Cardiac septum (tissue), 1 donor: ENCODE results near the gene C19orf85. TPM values are rescaled to one million over a fixed set of nuclear protein-coding genes. Genes with fewer than 3 reads are reported as not detected.

Experiments used
- DNase-seq: peaks from one replicate; pipeline ENCODE4 v3.0.0-alpha.2; 2020; ENCODE audit warnings: low spot score
- intact Hi-C: fragments of 100-400 bp; cut with DNase I; formaldehyde crosslinking; loops from one replicate; pipeline ENCODE4 v1.14.0; 2022
- total RNA-seq: library from RNA; stranded (reverse); fragmentation: NEBNext Ultra II Directional; extraction: Animal tissue kit (Norgen Biotek cat#: 25700); gene quantifications from one replicate; pipeline ENCODE4 v1.2.1, GENCODE V29; 2021
- donor health status: DM: no; HTN: no; CAD: no.

C19orf85 gene
- total RNA-seq, 1 donor from 2014 or later: not detected

DNA sequence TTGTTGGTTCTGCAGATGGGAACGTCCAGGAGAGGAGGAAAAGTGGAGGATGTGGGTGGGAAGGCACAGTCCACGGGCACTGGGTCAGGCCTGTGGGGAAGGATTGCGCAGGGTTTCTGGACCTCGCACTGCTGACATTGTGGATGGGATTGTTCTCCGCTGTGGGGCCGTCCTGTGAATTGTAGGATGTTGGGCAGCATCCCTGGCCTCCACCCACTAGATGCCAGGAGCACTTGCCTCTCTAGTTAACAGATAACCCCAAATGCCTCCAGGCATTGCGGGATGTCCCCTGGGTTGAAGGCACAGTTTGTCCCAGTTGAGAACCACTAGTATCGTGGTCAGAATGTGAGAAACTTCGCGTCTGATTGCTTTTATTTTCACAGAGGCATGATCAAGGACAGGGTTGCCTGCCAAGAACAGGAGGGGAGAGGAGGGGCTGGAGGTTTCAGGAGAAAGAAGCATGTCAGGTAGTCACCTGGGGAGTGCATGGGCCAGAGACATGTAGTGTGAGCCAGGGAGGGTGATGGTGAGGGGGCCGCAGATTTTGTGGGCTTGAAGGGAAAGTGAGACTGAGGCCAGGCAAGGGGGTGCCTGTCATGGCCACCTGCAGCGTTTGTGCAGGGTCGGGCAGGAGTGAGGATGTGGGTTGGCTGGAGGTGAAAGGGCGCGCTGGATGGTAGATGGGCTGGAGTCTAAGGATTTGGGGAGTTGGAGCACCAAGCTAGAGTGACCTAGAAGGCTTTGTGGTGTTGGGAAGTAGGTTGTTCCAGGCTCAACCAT lies 15.1 kb upstream of the C19orf85 start:
- no peak for DNase-seq
- intact Hi-C loops: no loop called here

GRCh38 chr19:55479045-55479444 lies 14.5 kb upstream of the C19orf85 start:
- intact Hi-C loops: no loop called here
- DNase-seq: no peak

DNA sequence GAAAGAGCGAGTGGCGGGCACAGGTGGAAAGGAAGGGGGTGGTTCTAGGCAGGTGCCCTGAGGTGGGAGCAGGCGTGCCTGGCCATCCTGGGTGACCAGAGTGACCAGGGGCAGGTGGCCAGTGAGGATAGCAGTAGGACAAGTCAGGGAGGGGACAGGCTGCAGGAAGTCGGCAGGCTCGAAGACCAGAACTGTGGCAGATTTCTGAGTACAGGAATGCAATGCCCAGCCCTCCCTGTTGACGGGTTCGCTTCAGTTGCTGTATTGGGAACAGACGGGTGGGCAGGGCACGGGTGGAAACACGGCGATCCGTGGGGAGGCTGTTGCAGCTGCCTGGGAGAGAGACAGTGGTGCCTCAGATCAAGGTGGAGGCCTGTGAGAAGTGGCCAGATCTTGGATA lies 13.8 kb upstream of the C19orf85 start:
- no peak for DNase-seq
- intact Hi-C loops: no loop called here

- intact Hi-C loops: loop anchor here (2.0 kb wide), 1 partner anchor 123 kb away; the partner anchor contains the start of gene ZNF524
- DNase-seq: no peak
Observed at GRCh38 chr19:55477905-55478304, 13.4 kb upstream of the C19orf85 start.

GRCh38 chr19:55476100-55476775 lies 11.7 kb upstream of the C19orf85 start, which contains the start of gene ZNF628:
ZNF628 (plus strand) TSS chr19:55476617; CDS start chr19:55479911, 3,294 bp downstream.
- peak; percentile 99 for DNase-seq
- intact Hi-C loops: loop anchor here (2.0 kb wide), 1 partner anchor 125 kb away; the partner anchor contains the start of gene ZNF524

GRCh38 chr19:55474269-55475265 lies 10.0 kb upstream of the C19orf85 start:
- no peak for DNase-seq
- intact Hi-C loops: no loop called here

GRCh38 chr19:55473225-55474012 lies 8.9 kb upstream of the C19orf85 start:
- no peak for DNase-seq
- intact Hi-C loops: no loop called here

- intact Hi-C loops: no loop called here
- no peak for DNase-seq
Observed at GRCh38 chr19:55472463-55472862, 7.9 kb upstream of the C19orf85 start.

DNA sequence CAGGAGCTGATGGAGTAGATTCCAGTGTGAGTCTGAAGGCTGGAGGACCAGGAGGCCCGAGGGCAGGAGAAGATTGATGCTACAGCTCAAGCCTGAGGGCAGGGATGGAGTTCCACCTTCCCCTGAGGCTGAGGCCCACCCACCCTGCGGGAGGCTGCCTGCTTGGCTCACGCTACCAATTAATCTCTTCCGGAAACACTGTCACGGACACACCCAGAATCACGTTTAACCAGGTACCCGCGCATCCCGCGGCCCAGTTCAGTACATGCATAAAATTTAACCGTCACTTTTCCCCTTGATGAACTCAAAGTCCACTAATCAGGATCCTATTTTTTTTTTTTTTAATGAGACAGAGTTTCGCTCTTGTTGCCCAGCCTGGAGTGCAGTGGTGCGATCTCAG lies 6.7 kb upstream of the C19orf85 start:
- DNase-seq: no peak
- intact Hi-C loops: no loop called here

DNA sequence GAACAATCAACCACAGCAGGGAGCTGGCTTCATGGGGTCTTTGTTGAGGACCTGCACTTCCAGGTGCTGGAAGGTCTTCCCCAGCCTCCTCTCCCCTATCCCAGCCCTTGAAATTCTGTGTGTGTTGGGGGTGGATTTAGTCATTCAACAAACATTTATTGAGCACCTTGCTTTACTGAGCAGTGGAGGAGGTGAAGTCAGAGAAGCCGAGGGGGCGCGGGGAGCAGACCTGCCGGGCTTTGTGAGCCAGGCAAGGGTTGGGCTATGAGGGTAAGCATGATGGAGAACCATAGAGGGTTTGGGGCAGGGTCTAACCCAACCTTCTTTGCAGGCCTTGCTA lies 3.5 kb upstream of the C19orf85 start:
- DNase-seq: no peak
- intact Hi-C loops: no loop called here

GRCh38 chr19:55467236-55468053 lies 2.9 kb upstream of the C19orf85 start:
- intact Hi-C loops: loop anchor here (1.0 kb wide), 1 partner anchor 37 kb away; no protein-coding TSS in a partner anchor
- no peak for DNase-seq

DNA sequence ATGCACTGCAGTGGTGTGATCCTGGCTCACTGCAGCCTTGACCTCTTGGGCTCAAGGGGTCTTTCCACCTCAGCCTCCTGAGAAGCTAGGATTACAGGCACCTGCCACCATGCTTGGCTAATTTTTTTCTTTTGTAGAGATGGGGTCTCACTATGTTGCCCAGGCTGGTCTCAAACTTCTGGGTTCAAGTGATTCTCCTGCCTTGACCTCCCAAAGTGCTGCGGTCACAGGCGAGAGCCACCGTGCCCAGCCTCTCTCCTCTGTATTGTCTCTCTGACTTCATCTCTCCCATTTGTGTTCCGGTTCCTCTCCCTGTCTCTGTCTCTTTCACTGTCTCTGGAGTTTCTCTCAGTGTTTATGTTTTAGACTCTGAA lies 1.7 kb upstream of the C19orf85 start:
- no peak for DNase-seq
- intact Hi-C loops: no loop called here

- no peak for DNase-seq
- intact Hi-C loops: no loop called here
Observed at GRCh38 chr19:55465460-55466240, 1.1 kb upstream of the C19orf85 start.

- intact Hi-C loops: loop anchor here (5.0 kb wide), 1 partner anchor 57 kb away; the partner anchor contains the start of gene UBE2S
- no peak for DNase-seq
Observed at GRCh38 chr19:55464039-55464661, 401 bp downstream of the C19orf85 start.

DNA sequence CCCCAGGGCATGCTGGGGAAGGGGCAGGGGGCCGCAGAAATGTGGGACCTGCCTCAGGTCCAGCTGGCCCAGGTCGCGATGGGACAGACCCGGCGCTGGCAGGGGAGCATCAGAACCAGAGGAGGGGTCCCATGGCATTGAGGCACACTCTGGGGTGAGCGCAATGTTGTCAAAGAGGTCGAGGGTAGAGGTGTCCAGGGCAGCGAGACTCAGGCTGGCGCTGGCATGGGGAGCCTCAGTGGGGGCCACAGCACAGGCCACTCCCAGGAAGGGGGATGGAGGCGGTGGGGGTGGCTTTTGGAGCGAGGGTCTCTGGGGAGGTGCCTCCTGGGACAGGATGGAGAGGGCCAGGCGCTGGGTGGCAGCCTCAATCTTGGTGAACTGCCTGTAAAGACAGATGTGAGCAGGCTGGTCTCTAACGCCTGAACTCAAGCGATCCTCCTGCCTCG lies 944 bp downstream of the C19orf85 start:
- no peak for DNase-seq
- intact Hi-C loops: loop anchor here (5.0 kb wide), 1 partner anchor 56 kb away; the partner anchor contains the start of gene UBE2S

DNA sequence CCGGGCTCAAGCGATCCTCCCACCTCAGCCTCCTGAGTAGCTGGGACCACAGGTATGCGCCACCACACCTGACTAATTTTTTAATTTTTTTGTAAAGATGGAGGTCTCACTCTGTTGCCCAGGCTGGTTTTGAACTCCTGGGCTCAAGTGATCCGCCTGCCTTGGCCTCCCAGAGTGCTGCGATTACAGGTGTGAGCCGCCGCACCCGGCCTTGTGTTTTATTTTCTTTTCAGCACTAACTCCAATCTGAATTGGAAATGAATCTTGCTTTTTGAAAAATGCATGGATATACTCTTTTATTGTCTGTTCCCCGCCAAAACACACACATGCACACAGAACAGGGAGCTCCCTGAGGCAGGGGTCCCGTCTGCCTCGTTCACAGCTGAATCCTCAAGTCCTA lies 1.8 kb downstream of the C19orf85 start:
- intact Hi-C loops: loop anchor here (5.0 kb wide), 1 partner anchor 55 kb away; the partner anchor contains the start of gene UBE2S
- DNase-seq: no peak
